PFSK-1 (cell line): ENCODE data around the gene NOXO1.

Experiments
- POLR2AphosphoS5 ChIP-seq: IDR thresholded peaks from 2 replicates; pipeline ENCODE4 v1.6.1; 2012; ENCODE audit warnings: low read depth, mild to moderate bottlenecking, control low read depth, low read length, moderate library complexity
- SIN3A ChIP-seq: IDR thresholded peaks from 2 replicates; pipeline ENCODE4 v1.6.1; 2012; ENCODE audit warnings: mild to moderate bottlenecking, low read length, moderate library complexity, borderline replicate concordance; ENCODE audit not compliant: insufficient read depth
- TF ChIP-seq, protein P1 (sequence below), 2 experiments: IDR thresholded peaks; 2 replicates each; pipeline versions ENCODE4 v1.6.1 to v1.8.0; 2011 to 2012; ENCODE audit warnings: low read depth in 2 of 2, low read length in 2 of 2, control low read depth in 1 of 2, inconsistent platforms in 1 of 2, mild to moderate bottlenecking in 1 of 2, moderate library complexity in 1 of 2; ENCODE audit not compliant: insufficient read depth in 1 of 2

- TF ChIP-seq SIN3A (no peak), POLR2AphosphoS5 (peak; percentile 81)
- TF ChIP-seq, protein P1, sequence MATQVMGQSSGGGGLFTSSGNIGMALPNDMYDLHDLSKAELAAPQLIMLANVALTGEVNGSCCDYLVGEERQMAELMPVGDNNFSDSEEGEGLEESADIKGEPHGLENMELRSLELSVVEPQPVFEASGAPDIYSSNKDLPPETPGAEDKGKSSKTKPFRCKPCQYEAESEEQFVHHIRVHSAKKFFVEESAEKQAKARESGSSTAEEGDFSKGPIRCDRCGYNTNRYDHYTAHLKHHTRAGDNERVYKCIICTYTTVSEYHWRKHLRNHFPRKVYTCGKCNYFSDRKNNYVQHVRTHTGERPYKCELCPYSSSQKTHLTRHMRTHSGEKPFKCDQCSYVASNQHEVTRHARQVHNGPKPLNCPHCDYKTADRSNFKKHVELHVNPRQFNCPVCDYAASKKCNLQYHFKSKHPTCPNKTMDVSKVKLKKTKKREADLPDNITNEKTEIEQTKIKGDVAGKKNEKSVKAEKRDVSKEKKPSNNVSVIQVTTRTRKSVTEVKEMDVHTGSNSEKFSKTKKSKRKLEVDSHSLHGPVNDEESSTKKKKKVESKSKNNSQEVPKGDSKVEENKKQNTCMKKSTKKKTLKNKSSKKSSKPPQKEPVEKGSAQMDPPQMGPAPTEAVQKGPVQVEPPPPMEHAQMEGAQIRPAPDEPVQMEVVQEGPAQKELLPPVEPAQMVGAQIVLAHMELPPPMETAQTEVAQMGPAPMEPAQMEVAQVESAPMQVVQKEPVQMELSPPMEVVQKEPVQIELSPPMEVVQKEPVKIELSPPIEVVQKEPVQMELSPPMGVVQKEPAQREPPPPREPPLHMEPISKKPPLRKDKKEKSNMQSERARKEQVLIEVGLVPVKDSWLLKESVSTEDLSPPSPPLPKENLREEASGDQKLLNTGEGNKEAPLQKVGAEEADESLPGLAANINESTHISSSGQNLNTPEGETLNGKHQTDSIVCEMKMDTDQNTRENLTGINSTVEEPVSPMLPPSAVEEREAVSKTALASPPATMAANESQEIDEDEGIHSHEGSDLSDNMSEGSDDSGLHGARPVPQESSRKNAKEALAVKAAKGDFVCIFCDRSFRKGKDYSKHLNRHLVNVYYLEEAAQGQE (IDR thresholded peaks at IDR 0.05; ENCODE audit: insufficient read depth in 1 of 2, low read depth in 2 of 2, low read length in 2 of 2): peak in 1 of 2 experiments; percentile 29; a peak in 1 of 4 replicates
These were observed 9.3 kb downstream of the NOXO1 start, which contains the start of gene TBL3 for GRCh38 chr16:1971796-1972489.
